HepG2 (cell line): ENCODE data around the gene FANCM. TPM values are rescaled to one million over a fixed set of nuclear protein-coding genes. Genes with fewer than 3 reads are reported as not detected.

Experiments
- ARNTL ChIP-seq: sonication (generic); formaldehyde crosslinking; IDR thresholded peaks from 2 replicates; pipeline ENCODE4 v1.4.0; 2020; ENCODE audit warnings: mild to moderate bottlenecking, missing genetic modification reagents
- DNMT3B ChIP-seq: conservative IDR thresholded peaks from 2 replicates; pipeline ENCODE4 v1.6.1; 2016; ENCODE audit warnings: missing biosample characterization, control low read depth
- ELF4 ChIP-seq: sonication (generic); formaldehyde crosslinking; IDR thresholded peaks from 2 replicates; pipeline ENCODE4 v1.5.0; 2020; ENCODE audit warnings: missing genetic modification reagents, mild to moderate bottlenecking, moderate library complexity, borderline replicate concordance
- IKZF4 ChIP-seq: sonication (generic); formaldehyde crosslinking; IDR thresholded peaks from 2 replicates; pipeline ENCODE4 v1.5.1; 2020; ENCODE audit warnings: borderline replicate concordance, mild to moderate bottlenecking, low read depth, missing genetic modification reagents; ENCODE audit errors: not compliant biosample characterization
- MZF1 ChIP-seq: sonication (generic); formaldehyde crosslinking; IDR thresholded peaks from 2 replicates; pipeline ENCODE4 v1.8.1; 2023; ENCODE audit warnings: mild to moderate bottlenecking, missing genetic modification reagents, borderline replicate concordance
- NAIF1 ChIP-seq: sonication (generic); formaldehyde crosslinking; IDR thresholded peaks from 2 replicates; pipeline ENCODE4 v1.5.0; 2020; ENCODE audit warnings: mild to moderate bottlenecking, missing genetic modification reagents, borderline replicate concordance
- NCOR1 ChIP-seq: fragments of 200-600 bp; sonication (generic); IDR thresholded peaks from 2 replicates; pipeline ENCODE4 v1.7.0; 2017; ENCODE audit warnings: antibody characterized with exemption, low read length, borderline replicate concordance
- PHF21A ChIP-seq: sonication (generic); formaldehyde crosslinking; IDR thresholded peaks from 2 replicates; pipeline ENCODE4 v1.5.0; 2020; ENCODE audit warnings: mild to moderate bottlenecking, missing genetic modification reagents
- POLR2AphosphoS5 ChIP-seq: IDR thresholded peaks from 2 replicates; pipeline ENCODE4 v1.6.1; 2012; ENCODE audit warnings: low read depth, low read length
- PRPF4 ChIP-seq: fragments of 200-400 bp; formaldehyde crosslinking; IDR thresholded peaks from 2 replicates; pipeline ENCODE4 v1.6.1; 2016; ENCODE audit warnings: low read length, low read depth; ENCODE audit not compliant: poor library complexity, severe bottlenecking
- SNRNP70 ChIP-seq: fragments of 200-400 bp; formaldehyde crosslinking; IDR thresholded peaks from 2 replicates; pipeline ENCODE4 v1.6.1; 2017; ENCODE audit warnings: mild to moderate bottlenecking, low read depth, low read length, moderate library complexity
- SRSF9 ChIP-seq: fragments of 200-400 bp; formaldehyde crosslinking; IDR thresholded peaks from 2 replicates; pipeline ENCODE4 v1.6.1; 2018; ENCODE audit warnings: borderline replicate concordance, mild to moderate bottlenecking, low read depth, low read length; ENCODE audit not compliant: insufficient read depth, poor library complexity, severe bottlenecking
- SYNCRIP ChIP-seq: fragments of 200-400 bp; formaldehyde crosslinking; IDR thresholded peaks from 2 replicates; pipeline ENCODE4 v1.6.1; 2018; ENCODE audit warnings: mild to moderate bottlenecking, low read depth, low read length; ENCODE audit not compliant: insufficient read depth
- ZNF20 ChIP-seq: sonication (generic); formaldehyde crosslinking; IDR thresholded peaks from 2 replicates; pipeline ENCODE4 v1.4.0; 2020; ENCODE audit warnings: mild to moderate bottlenecking, moderate library complexity, missing genetic modification reagents
- ZNF33A ChIP-seq: sonication (generic); formaldehyde crosslinking; IDR thresholded peaks from 2 replicates; pipeline ENCODE4 v1.5.1; 2020; ENCODE audit warnings: missing genetic modification reagents, mild to moderate bottlenecking, moderate library complexity, borderline replicate concordance
- ZNF432 ChIP-seq: sonication (generic); formaldehyde crosslinking; IDR thresholded peaks from 2 replicates; pipeline ENCODE4 v1.5.0; 2020; ENCODE audit warnings: missing genetic modification reagents, mild to moderate bottlenecking, borderline replicate concordance
- ZNF546 ChIP-seq: sonication (generic); formaldehyde crosslinking; conservative IDR thresholded peaks from 2 replicates; pipeline ENCODE4 v1.8.1; 2023; ENCODE audit warnings: mild to moderate bottlenecking, missing genetic modification reagents
- ZNF703 ChIP-seq: sonication (generic); formaldehyde crosslinking; IDR thresholded peaks from 2 replicates; pipeline ENCODE4 v1.5.1; 2020; ENCODE audit warnings: missing genetic modification reagents, mild to moderate bottlenecking, moderate library complexity, borderline replicate concordance
- ZNF891 ChIP-seq: sonication (generic); formaldehyde crosslinking; IDR thresholded peaks from 2 replicates; pipeline ENCODE4 v1.5.0; 2020; ENCODE audit warnings: mild to moderate bottlenecking, missing genetic modification reagents
- polyA plus RNA-seq, 8 experiments: library from polyadenylated mRNA; depleted of rRNA in 3 of 8; stranded (reverse) in 7 of 8; unstranded in 1 of 8; fragments of >200 nt; fragmentation: Illumina TruSeq in 4 of 8; extraction: Trizol in 4 of 8; gene quantifications; 2 replicates each; pipeline versions ENCODE4 v1.2.1 to v1.2.3, GENCODE V29; 2011 to 2016; ENCODE audit warnings: low read depth in 4 of 8, missing spikeins in 1 of 8, mixed read lengths in 1 of 8; ENCODE audit not compliant: insufficient read depth in 1 of 8
- total RNA-seq, 5 experiments: library from RNA; depleted of rRNA; stranded (reverse); fragments of >200 nt; fragmentation: Illumina TruSeq; extraction: Trizol; gene quantifications; 2 replicates each; pipeline ENCODE4 v1.2.3, GENCODE V29; 2016; ENCODE audit warnings: low read depth in 1 of 5
- TF ChIP-seq, protein P1 (sequence below): sonication (generic); formaldehyde crosslinking; IDR thresholded peaks from 2 replicates; pipeline ENCODE4 v1.5.0; 2020; ENCODE audit warnings: missing genetic modification reagents
- TF ChIP-seq, protein P2 (sequence below): sonication (generic); formaldehyde crosslinking; IDR thresholded peaks from 2 replicates; pipeline ENCODE4 v1.5.0; 2020; ENCODE audit warnings: missing genetic modification reagents, mild to moderate bottlenecking, borderline replicate concordance
- TF ChIP-seq, protein P3 (sequence below): sonication (generic); formaldehyde crosslinking; IDR thresholded peaks from 2 replicates; pipeline ENCODE4 v1.4.0; 2020; ENCODE audit warnings: low read depth, mild to moderate bottlenecking, missing genetic modification reagents
- TF ChIP-seq, protein P4 (sequence below): sonication (generic); formaldehyde crosslinking; IDR thresholded peaks from 2 replicates; pipeline ENCODE4 v1.8.0; 2022; ENCODE audit warnings: mild to moderate bottlenecking, missing genetic modification reagents

Gene FANCM
- total and polyA plus RNA-seq, 2 of the 13 experiments (the other 11 are each of a cell fraction or from before 2014, with no cell fraction given) = 2.6 to 10.4 TPM

DNA sequence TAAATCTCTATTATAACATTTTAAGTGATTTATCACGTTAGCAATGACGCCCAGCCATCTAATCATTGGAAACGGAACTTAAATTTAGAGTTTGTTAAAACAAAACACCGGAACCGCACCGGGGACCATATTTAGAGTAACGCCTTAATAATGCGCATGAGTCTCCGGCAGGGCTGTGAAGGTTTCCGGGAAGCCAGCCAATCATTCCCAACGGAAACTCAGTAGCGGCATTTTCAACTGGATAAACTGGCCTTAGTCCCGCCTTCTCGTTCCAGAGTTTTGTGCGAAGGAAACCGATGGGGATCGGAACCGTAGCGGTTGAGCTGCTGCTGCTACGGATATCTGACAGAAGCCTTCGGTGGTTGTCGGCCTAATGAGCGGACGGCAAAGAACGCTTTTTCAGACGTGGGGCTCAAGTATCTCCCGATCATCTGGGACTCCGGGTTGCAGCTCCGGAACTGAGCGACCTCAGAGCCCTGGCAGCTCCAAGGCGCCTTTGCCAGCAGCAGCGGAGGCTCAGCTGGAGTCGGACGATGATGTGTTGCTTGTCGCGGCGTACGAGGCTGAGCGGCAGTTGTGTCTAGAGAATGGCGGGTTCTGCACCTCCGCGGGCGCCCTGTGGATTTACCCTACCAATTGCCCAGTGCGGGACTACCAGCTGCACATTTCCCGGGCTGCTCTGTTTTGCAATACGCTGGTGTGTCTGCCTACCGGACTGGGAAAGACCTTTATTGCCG lies at the start of gene FANCM (continued):
- TF ChIP-seq, protein P1, sequence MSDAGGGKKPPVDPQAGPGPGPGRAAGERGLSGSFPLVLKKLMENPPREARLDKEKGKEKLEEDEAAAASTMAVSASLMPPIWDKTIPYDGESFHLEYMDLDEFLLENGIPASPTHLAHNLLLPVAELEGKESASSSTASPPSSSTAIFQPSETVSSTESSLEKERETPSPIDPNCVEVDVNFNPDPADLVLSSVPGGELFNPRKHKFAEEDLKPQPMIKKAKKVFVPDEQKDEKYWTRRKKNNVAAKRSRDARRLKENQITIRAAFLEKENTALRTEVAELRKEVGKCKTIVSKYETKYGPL = no peak
- TF ChIP-seq MZF1 (CRISPR knock-in tag) = no peak
- TF ChIP-seq ZNF703 (CRISPR knock-in tag) = no peak; the same call in 1 of the 2 replicates
- TF ChIP-seq NAIF1 = no peak
- no peak for TF ChIP-seq ZNF20 (CRISPR knock-in tag)
- no peak for TF ChIP-seq SYNCRIP
- TF ChIP-seq, protein P2, sequence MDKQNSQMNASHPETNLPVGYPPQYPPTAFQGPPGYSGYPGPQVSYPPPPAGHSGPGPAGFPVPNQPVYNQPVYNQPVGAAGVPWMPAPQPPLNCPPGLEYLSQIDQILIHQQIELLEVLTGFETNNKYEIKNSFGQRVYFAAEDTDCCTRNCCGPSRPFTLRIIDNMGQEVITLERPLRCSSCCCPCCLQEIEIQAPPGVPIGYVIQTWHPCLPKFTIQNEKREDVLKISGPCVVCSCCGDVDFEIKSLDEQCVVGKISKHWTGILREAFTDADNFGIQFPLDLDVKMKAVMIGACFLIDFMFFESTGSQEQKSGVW (CRISPR knock-in tag) = no peak
- TF ChIP-seq, protein P3, sequence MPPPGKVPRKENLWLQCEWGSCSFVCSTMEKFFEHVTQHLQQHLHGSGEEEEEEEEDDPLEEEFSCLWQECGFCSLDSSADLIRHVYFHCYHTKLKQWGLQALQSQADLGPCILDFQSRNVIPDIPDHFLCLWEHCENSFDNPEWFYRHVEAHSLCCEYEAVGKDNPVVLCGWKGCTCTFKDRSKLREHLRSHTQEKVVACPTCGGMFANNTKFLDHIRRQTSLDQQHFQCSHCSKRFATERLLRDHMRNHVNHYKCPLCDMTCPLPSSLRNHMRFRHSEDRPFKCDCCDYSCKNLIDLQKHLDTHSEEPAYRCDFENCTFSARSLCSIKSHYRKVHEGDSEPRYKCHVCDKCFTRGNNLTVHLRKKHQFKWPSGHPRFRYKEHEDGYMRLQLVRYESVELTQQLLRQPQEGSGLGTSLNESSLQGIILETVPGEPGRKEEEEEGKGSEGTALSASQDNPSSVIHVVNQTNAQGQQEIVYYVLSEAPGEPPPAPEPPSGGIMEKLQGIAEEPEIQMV = no peak
- TF ChIP-seq SRSF9 = no peak
- no peak for TF ChIP-seq ARNTL (CRISPR knock-in tag)
- no peak for TF ChIP-seq DNMT3B
- peak; percentile 37; the same call in 1 of the 2 replicates for TF ChIP-seq NCOR1
- TF ChIP-seq POLR2AphosphoS5 = peak; percentile 78
- TF ChIP-seq, protein P4, sequence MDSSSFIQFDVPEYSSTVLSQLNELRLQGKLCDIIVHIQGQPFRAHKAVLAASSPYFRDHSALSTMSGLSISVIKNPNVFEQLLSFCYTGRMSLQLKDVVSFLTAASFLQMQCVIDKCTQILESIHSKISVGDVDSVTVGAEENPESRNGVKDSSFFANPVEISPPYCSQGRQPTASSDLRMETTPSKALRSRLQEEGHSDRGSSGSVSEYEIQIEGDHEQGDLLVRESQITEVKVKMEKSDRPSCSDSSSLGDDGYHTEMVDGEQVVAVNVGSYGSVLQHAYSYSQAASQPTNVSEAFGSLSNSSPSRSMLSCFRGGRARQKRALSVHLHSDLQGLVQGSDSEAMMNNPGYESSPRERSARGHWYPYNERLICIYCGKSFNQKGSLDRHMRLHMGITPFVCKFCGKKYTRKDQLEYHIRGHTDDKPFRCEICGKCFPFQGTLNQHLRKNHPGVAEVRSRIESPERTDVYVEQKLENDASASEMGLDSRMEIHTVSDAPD (CRISPR knock-in tag) = no peak
- no peak for TF ChIP-seq PRPF4
- no peak for TF ChIP-seq ZNF432 (CRISPR knock-in tag)
- peak; percentile 67; the same call in 1 of the 2 replicates for TF ChIP-seq ZNF891 (CRISPR knock-in tag)
- no peak for TF ChIP-seq SNRNP70
- peak; percentile 64 for TF ChIP-seq IKZF4 (CRISPR knock-in tag)
- no peak for TF ChIP-seq ZNF546
- peak; percentile 76; the same call in 1 of the 2 replicates for TF ChIP-seq PHF21A (CRISPR knock-in tag)
- no peak for TF ChIP-seq ZNF33A (CRISPR knock-in tag)
- TF ChIP-seq ELF4 (CRISPR knock-in tag) = peak; percentile 68; the same call in 1 of the 2 replicates
